Hepatocyte (in vitro differentiated cells): ENCODE results near the gene PDLIM7. TPM values are rescaled to one million over a fixed set of nuclear protein-coding genes. Genes with fewer than 3 reads are reported as not detected.

Source experiments
- DNase-seq: peaks from one replicate; pipeline ENCODE4 v3.0.0-alpha.2; 2016; ENCODE audit warnings: low spot score
- H2AFZ ChIP-seq: fragments of 200-600 bp; sonication (generic); 2 replicates; pipeline ENCODE4 v1.6.0; 2016; ENCODE audit warnings: antibody characterized with exemption, mild to moderate bottlenecking
- H3K27ac ChIP-seq: fragments of 200-600 bp; sonication (generic); 2 replicates; pipeline ENCODE4 v1.5.1; 2016; ENCODE audit warnings: mild to moderate bottlenecking
- H3K27me3 ChIP-seq: fragments of 200-600 bp; sonication (generic); 2 replicates; pipeline ENCODE4 v1.6.1; 2016
- H3K36me3 ChIP-seq: fragments of 200-600 bp; sonication (generic); replicated peaks from 2 replicates; pipeline ENCODE4 v1.5.1; 2016; ENCODE audit warnings: low read depth; ENCODE audit not compliant: insufficient read depth
- H3K4me1 ChIP-seq: fragments of 200-600 bp; sonication (generic); 2 replicates; pipeline ENCODE4 v1.5.1; 2016; ENCODE audit warnings: mild to moderate bottlenecking, moderate library complexity; ENCODE audit not compliant: insufficient read depth
- H3K4me2 ChIP-seq: fragments of 200-600 bp; sonication (generic); 2 replicates; pipeline ENCODE4 v1.6.0; 2016
- H3K4me3 ChIP-seq: fragments of 200-600 bp; sonication (generic); 2 replicates; pipeline ENCODE4 v1.5.1; 2016; ENCODE audit warnings: mild to moderate bottlenecking
- H3K79me2 ChIP-seq: fragments of 200-600 bp; sonication (generic); 2 replicates; pipeline ENCODE4 v1.6.0; 2017; ENCODE audit warnings: mild to moderate bottlenecking
- H3K9me2 ChIP-seq: fragments of 200-600 bp; sonication (generic); replicated peaks from 2 replicates; pipeline ENCODE4 v1.6.0; 2017; ENCODE audit warnings: mild to moderate bottlenecking; ENCODE audit not compliant: insufficient read depth
- H3K9me3 ChIP-seq: fragments of 200-600 bp; sonication (generic); 2 replicates; pipeline ENCODE4 v1.5.1; 2016; ENCODE audit warnings: low read depth, mild to moderate bottlenecking
- H4K20me1 ChIP-seq: fragments of 200-600 bp; sonication (generic); 2 replicates; pipeline ENCODE4 v1.6.0; 2016; ENCODE audit warnings: mild to moderate bottlenecking; ENCODE audit not compliant: insufficient read depth, poor library complexity, severe bottlenecking
- EZH2 ChIP-seq: fragments of 200-600 bp; sonication (generic); IDR thresholded peaks from 2 replicates; pipeline ENCODE4 v1.6.1; 2016; ENCODE audit warnings: antibody characterized with exemption, mild to moderate bottlenecking, borderline replicate concordance
- EZH2phosphoT487 ChIP-seq: fragments of 200-600 bp; sonication (generic); IDR thresholded peaks from one replicate; pipeline ENCODE4 v1.6.1; 2018; ENCODE audit warnings: antibody characterized with exemption, mild to moderate bottlenecking, low read depth, moderate library complexity; ENCODE audit not compliant: unreplicated experiment, severe bottlenecking
- WGBS: methylation state at CpG from one replicate; pipeline ENCODE4 v1.1.6; 2016; ENCODE audit warnings: low lambda C conversion rate; ENCODE audit errors: missing lambda C conversion rate; 5-methylcytosine and 5-hydroxymethylcytosine counted together
- polyA plus RNA-seq: library from polyadenylated mRNA; unstranded; fragments of >200 nt; fragmentation: Nextera tagmentation; extraction: Ambion mirVana; gene quantifications from 2 replicates; pipeline ENCODE4 v1.2.1, GENCODE V29; 2016
- total RNA-seq: library from RNA; depleted of rRNA; stranded (reverse); fragments of >200 nt; gene quantifications from 2 replicates; pipeline ENCODE4 v1.2.3, GENCODE V29; 2014
- TF ChIP-seq, protein P1 (sequence below): fragments of 200-600 bp; sonication (generic); IDR thresholded peaks from 2 replicates; pipeline ENCODE4 v1.5.1; 2016; ENCODE audit warnings: antibody characterized with exemption, mild to moderate bottlenecking; ENCODE audit not compliant: poor library complexity

PDLIM7 gene
- total and polyA plus RNA-seq, 2 experiments from 2014 or later: 57.1 to 143 TPM

DNA sequence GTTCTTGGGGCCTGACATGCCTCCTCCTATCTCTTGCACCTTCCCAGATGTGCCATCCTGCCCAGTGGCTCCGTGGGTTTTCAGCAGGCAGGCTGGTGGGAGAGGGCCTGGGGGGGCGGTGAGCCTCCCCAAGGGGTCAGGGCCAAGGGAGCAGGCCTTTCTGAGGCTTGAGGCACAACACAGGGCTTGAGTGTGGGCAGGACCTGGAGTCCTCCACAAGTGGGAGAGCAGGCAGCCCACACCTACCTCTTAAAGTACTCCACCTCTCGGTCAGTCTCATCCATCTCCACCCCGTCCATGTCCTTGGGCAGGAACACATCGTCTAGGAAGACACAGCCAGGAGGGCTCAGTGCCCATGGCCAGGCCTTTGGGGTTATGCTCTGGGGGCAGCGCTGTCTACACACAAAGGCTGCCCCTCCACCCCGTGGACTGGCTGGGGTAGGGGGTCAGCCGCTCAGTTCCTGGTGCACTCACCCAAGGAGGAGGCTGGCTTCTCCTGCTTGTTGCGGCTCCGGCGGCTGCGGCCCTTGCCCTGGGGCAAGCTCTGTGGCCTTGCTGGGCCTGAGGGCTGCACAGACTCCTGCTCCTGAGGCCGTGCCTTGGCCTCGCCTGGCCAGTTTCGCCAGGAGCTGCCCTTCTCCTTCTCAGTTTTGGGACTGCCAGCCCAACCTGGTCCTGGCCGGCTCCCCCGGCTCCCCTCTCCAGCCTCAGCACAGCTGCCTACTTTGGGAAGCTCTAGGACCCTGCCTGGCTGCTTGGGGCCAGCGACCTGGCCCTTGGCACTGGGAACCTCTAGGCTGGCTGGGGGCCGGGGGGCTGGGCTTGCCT lies 26.5 kb upstream of the PDLIM7 start:
- no peaks in the 10 kb centered on the region for H3K4me1 ChIP-seq
- over 99% methylated on average over 17 of the region's 19 CpGs for WGBS
- no peaks in the 10 kb centered on the region for H3K27me3 ChIP-seq
- peaks cover 6% of the 10 kb centered on the region for H3K79me2 ChIP-seq
- DNase-seq: no peak
- H4K20me1 ChIP-seq: no peaks in the 10 kb centered on the region
- H3K27ac ChIP-seq: no peak overlapping the region
- TF ChIP-seq EZH2 (no peak), EZH2phosphoT487 (no peak)
- TF ChIP-seq, protein P1, sequence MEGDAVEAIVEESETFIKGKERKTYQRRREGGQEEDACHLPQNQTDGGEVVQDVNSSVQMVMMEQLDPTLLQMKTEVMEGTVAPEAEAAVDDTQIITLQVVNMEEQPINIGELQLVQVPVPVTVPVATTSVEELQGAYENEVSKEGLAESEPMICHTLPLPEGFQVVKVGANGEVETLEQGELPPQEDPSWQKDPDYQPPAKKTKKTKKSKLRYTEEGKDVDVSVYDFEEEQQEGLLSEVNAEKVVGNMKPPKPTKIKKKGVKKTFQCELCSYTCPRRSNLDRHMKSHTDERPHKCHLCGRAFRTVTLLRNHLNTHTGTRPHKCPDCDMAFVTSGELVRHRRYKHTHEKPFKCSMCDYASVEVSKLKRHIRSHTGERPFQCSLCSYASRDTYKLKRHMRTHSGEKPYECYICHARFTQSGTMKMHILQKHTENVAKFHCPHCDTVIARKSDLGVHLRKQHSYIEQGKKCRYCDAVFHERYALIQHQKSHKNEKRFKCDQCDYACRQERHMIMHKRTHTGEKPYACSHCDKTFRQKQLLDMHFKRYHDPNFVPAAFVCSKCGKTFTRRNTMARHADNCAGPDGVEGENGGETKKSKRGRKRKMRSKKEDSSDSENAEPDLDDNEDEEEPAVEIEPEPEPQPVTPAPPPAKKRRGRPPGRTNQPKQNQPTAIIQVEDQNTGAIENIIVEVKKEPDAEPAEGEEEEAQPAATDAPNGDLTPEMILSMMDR: no peak
- no peak overlapping the region for H3K4me3 ChIP-seq
- H3K9me2 ChIP-seq: no peaks in the 10 kb centered on the region
- no peak overlapping the region for H2AFZ ChIP-seq
- H3K36me3 ChIP-seq: no peaks in the 10 kb centered on the region
- no peak overlapping the region for H3K4me2 ChIP-seq
- H3K9me3 ChIP-seq: no peaks in the 10 kb centered on the region

DNA sequence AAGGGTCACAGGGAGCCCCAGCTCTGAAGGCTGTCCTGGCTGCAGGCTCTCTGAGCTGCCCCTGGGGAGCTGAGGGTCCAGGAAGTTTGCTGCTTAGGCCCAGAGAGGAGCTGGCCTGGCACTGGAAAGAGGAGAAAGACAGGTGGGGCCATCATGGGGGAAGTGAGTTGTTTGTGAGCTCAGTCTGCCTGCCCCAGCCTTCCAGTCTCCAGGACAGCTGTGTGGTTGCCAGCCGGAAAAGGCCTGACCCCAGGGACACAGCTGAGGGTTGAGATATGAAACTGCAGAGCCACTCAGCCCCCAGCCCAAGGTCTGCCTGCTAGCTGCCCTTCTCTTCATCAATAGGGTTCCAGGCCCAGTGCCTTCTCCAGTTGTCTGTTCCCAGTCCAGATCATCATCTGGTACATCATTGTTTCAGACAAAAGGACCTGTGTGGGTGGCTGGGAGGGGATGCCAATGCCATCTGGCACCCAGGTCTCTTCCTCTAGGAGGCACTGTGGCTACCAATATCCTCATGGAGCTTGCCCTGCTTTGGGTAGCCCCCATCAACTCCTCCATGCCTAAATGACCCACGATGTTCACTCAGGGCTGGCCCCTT lies 23.6 kb upstream of the PDLIM7 start:
- Histone ChIP-seq H3K4me2 (no peak overlapping the region), H4K20me1 (no peaks in the 10 kb centered on the region), H3K27ac (no peak overlapping the region), H3K4me1 (peaks cover 1% of the 10 kb centered on the region), H2AFZ (no peak overlapping the region), H3K9me2 (no peaks in the 10 kb centered on the region), H3K79me2 (peaks cover 10% of the 10 kb centered on the region), H3K4me3 (no peak overlapping the region), H3K9me3 (no peaks in the 10 kb centered on the region), H3K36me3 (no peaks in the 10 kb centered on the region), H3K27me3 (no peaks in the 10 kb centered on the region)
- TF ChIP-seq EZH2 (no peak), EZH2phosphoT487 (no peak)
- TF ChIP-seq, protein P1: no peak
- 94% methylated on average over 2 of the region's 2 CpGs for WGBS
- no peak for DNase-seq

DNA sequence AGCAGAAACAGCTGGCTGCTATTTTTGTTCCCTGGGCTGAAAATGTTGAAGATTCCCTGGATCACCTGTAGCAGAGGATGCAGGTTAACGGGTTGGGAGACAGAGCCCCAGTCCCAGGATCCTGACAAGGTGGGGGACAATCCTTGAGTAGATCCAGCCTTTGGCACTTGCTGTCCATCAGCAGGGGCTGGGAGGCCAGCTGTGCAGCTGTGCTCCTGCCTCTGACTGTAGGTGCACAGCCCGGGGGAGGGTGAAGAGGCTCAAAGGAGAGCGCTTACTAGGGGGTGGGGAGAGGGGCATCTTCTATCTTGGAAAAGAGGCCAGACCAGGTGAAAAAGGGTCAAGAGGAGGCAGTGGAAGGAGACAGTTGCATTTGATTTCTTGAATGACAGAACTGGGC lies 22.9 kb upstream of the PDLIM7 start:
- Histone ChIP-seq H2AFZ (no peak overlapping the region), H3K27me3 (no peaks in the 10 kb centered on the region), H3K4me2 (no peak overlapping the region), H3K9me3 (no peaks in the 10 kb centered on the region), H3K4me1 (peaks cover 4% of the 10 kb centered on the region), H3K9me2 (no peaks in the 10 kb centered on the region), H3K79me2 (peaks cover 18% of the 10 kb centered on the region), H3K36me3 (no peaks in the 10 kb centered on the region), H3K4me3 (no peak overlapping the region), H4K20me1 (no peaks in the 10 kb centered on the region), H3K27ac (no peak overlapping the region)
- no peak for TF ChIP-seq EZH2phosphoT487
- TF ChIP-seq, protein P1: no peak
- no peak for TF ChIP-seq EZH2
- DNase-seq: no peak
- WGBS: 100% methylated on average over 3 of the region's 3 CpGs
